Naive thymus-derived CD4-positive, alpha-beta T cell (primary cell): ENCODE results near the gene VDAC1. TPM values are rescaled to one million over a fixed set of nuclear protein-coding genes. Genes with fewer than 3 reads are reported as not detected.

Experiments
- ATAC-seq: fragments of 150-1000 bp; cut with Tn5 transposase; 2 replicates; pipeline ENCODE4 v1.10.0; 2021; ENCODE audit warnings: mild to moderate bottlenecking, moderate library complexity
- CTCF ChIA-PET: fragments of 350-600 bp; sonication (Branson Sonifier 250); formaldehyde crosslinking; loops from one replicate; lab custom pipeline; 2021; ENCODE audit warnings: antibody characterized with exemption; lab: Charles Lee
- POLR2A ChIA-PET: fragments of 350-600 bp; sonication (Branson Sonifier 250); formaldehyde crosslinking; loops from one replicate; lab custom pipeline; 2021; ENCODE audit warnings: antibody characterized with exemption, inconsistent platforms; lab: Charles Lee
- DNase-seq, 9 donors: peaks; one replicate each; pipeline versions ENCODE4 v3.0.0 to v3.0.0-alpha.2; 2020 to 2022; ENCODE audit warnings: mixed read lengths in 1 of 9
- H3K27ac ChIP-seq: one replicate; pipeline ENCODE4 v1.7.0; 2013; ENCODE audit warnings: mild to moderate bottlenecking, low read depth, low read length, moderate library complexity
- H3K27me3 ChIP-seq, 2 donors: one replicate each; pipeline ENCODE4 v1.7.0; 2013; ENCODE audit warnings: low read length in 2 of 2, mild to moderate bottlenecking in 2 of 2, moderate library complexity in 2 of 2; ENCODE audit not compliant: control insufficient read depth in 2 of 2, insufficient read depth in 2 of 2
- H3K36me3 ChIP-seq, 3 experiments: 1 replicate in 2 of 3; 2 replicates in 1 of 3; pipeline ENCODE4 v1.7.0; 2013; ENCODE audit warnings: low read length in 3 of 3, mild to moderate bottlenecking in 3 of 3, moderate library complexity in 1 of 3; ENCODE audit not compliant: insufficient read depth in 3 of 3, control insufficient read depth in 2 of 3
- H3K4me1 ChIP-seq, 2 donors: one replicate each; pipeline ENCODE4 v1.7.0; 2013; ENCODE audit warnings: low read length in 2 of 2, mild to moderate bottlenecking in 2 of 2, moderate library complexity in 1 of 2; ENCODE audit not compliant: control insufficient read depth in 2 of 2, insufficient read depth in 2 of 2
- H3K4me3 ChIP-seq: 2 replicates; pipeline ENCODE4 v1.7.0; 2013; ENCODE audit warnings: mild to moderate bottlenecking, low read length
- H3K9me3 ChIP-seq, 3 experiments: 1 replicate in 2 of 3; 2 replicates in 1 of 3; pipeline ENCODE4 v1.7.0; 2013; ENCODE audit warnings: low read length in 3 of 3; ENCODE audit not compliant: control insufficient read depth in 2 of 3
- H3K27ac Mint-ChIP-seq, 9 donors: one replicate each; pipeline ENCODE4 v1.8.0; 2020 to 2022; ENCODE audit warnings: mixed read lengths in 9 of 9, mild to moderate bottlenecking in 8 of 9, moderate library complexity in 5 of 9, inconsistent platforms in 2 of 9
- H3K27me3 Mint-ChIP-seq, 5 donors: one replicate each; pipeline ENCODE4 v1.8.0; 2021 to 2022; ENCODE audit warnings: mixed read lengths in 5 of 5, mild to moderate bottlenecking in 1 of 5
- H3K36me3 Mint-ChIP-seq, 5 donors: one replicate each; pipeline ENCODE4 v1.8.0; 2020 to 2022; ENCODE audit warnings: mixed read lengths in 5 of 5, mild to moderate bottlenecking in 3 of 5, inconsistent platforms in 1 of 5
- H3K4me1 Mint-ChIP-seq, 7 donors: one replicate each; pipeline ENCODE4 v1.8.0; 2020 to 2022; ENCODE audit warnings: mixed read lengths in 7 of 7, mild to moderate bottlenecking in 3 of 7, inconsistent platforms in 1 of 7
- H3K4me3 Mint-ChIP-seq, 10 donors: one replicate each; pipeline ENCODE4 v1.8.0; 2020 to 2022; ENCODE audit warnings: mild to moderate bottlenecking in 10 of 10, mixed read lengths in 10 of 10, moderate library complexity in 6 of 10, inconsistent platforms in 2 of 10
- H3K9me3 Mint-ChIP-seq, 11 donors: one replicate each; pipeline ENCODE4 v1.8.0; 2020 to 2022; ENCODE audit warnings: mixed read lengths in 11 of 11, mild to moderate bottlenecking in 4 of 11, inconsistent platforms in 1 of 11, moderate library complexity in 1 of 11
- intact Hi-C, 2 donors: fragments of 100-400 bp; cut with micrococcal nuclease; formaldehyde crosslinking; loops; one replicate each; pipeline ENCODE4 v1.15.1; 2023
- polyA plus RNA-seq, 2 donors: library from polyadenylated mRNA; unstranded; fragments of 300-500 nt; fragmentation: Illumina TruSeq; gene quantifications; one replicate each; pipeline ENCODE4 v1.2.3, GENCODE V29; 2021
- total RNA-seq, 6 experiments: library from RNA in 5 of 6; stranded (reverse) in 5 of 6; gene quantifications; 1 replicate in 5 of 6; 2 replicates in 1 of 6; pipeline ENCODE4 v1.2.3 and lab custom pipeline; 2021 to 2026

VDAC1 gene, protein sequence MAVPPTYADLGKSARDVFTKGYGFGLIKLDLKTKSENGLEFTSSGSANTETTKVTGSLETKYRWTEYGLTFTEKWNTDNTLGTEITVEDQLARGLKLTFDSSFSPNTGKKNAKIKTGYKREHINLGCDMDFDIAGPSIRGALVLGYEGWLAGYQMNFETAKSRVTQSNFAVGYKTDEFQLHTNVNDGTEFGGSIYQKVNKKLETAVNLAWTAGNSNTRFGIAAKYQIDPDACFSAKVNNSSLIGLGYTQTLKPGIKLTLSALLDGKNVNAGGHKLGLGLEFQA
- total RNA-seq (100 to 1,000 TPM in 1 of 5 experiments, 10 to 100 TPM in 4; 37.8 to 259 (median 43.7) TPM), polyA plus RNA-seq (10 to 100 TPM; 66.9 to 75.0 TPM), total RNA-seq (lab: John Stamatoyannopoulos, UW) (43.7 reads per million, percentile 68 among the genes with 10 or more reads in this experiment)

DNA sequence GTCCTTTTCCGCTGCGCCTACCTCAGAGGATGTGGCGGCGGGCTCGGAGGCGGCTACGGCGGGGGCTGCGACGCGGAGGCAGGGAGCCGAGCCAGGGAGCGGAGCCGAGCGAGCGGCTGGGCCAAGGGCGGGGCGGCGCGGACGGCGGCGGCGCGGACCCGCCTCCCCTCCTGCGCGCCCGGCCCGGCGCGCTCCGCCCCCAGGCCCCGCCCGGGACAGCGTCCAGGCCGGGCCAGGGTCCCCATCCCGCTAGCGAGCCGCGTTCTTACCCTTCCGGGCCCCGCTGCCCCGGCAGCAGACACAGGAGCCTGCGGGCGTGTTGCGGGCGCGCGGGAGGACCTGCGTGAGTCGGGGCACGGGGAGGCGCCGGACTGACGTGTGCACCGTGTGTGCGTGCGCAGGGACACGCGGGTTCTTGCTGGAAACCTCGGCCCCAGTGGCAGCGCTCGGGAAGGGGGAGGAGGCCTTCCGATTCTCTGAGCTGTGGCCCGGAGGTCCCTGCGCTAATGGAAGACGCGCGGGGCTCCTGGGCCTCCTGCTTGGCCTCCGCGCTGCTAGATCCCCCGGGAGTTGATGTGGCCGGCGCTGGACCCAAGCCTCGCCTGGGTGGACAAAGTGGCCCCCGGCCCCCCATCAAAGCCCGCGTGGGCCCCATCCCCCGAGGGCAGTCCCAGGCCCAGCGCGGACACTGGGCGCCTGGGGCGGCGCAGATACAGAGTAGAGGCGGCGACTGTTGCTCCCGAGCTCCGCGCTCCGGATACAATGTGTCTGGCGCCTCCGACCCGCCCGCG is at the start of gene VDAC1:
Gene VDAC1, minus strand, starts transcription at position 350 of the 791 bp plus-strand sequence. CDS start 11,963 bp downstream, outside the sequence.
- CTCF ChIA-PET: interaction anchor here (0.6 to 1.0 kb wide), 3 partner anchors 47 to 285 kb away, joined by 3 to 5 read pairs (median 3); no protein-coding TSS in a partner anchor
- Mint-ChIP-seq H3K27ac (peak within 1 kb of the TSS; percentile 86 to 97 (median 96)), H3K4me3 (peak within 1 kb of the TSS; percentile 89 to 97 (median 92)), H3K9me3 (peaks cover 0 to 3% (median 0%) of the 10 kb centered on the region in 11 donors), H3K36me3 (peaks cover 0 to 11% (median 0%) of the 10 kb centered on the region in 5 donors), H3K27me3 (no peaks in the 10 kb centered on the region), H3K4me1 (peaks cover 24 to 47% (median 42%) of the 10 kb centered on the region in 7 donors)
- ATAC-seq: peak; percentile 85
- Histone ChIP-seq H3K9me3 (no peaks in the 10 kb centered on the region), H3K27me3 (no peaks in the 10 kb centered on the region), H3K4me3 (peak within 1 kb of the TSS; percentile 83), H3K4me1 (peaks cover 17 to 26% of the 10 kb centered on the region in 2 donors), H3K36me3 (peaks cover 0 to 5% (median 0%) of the 10 kb centered on the region in 3 experiments), H3K27ac (peak within 1 kb of the TSS; percentile 98)
- POLR2A ChIA-PET: interaction anchor here (0.7 to 2.2 kb wide), 20 partner anchors 10 to 733 kb away, joined by 3 to 10 read pairs (median 4); partner anchors contain the start of genes C5orf15, JADE2, PPP2CA and SKP1
- DNase-seq: peak; percentile 74 to 92 (median 89)
- intact Hi-C loops: loop anchor here (1.0 to 10.0 kb wide), 13 partner anchors 34 to 1258 kb away; partner anchors contain the start of genes C5orf15 (in 2 of the 2), PPP2CA (in 2 of the 2), UBE2B (in 2 of the 2) and C5orf24 (in 1 of the 2)

DNA sequence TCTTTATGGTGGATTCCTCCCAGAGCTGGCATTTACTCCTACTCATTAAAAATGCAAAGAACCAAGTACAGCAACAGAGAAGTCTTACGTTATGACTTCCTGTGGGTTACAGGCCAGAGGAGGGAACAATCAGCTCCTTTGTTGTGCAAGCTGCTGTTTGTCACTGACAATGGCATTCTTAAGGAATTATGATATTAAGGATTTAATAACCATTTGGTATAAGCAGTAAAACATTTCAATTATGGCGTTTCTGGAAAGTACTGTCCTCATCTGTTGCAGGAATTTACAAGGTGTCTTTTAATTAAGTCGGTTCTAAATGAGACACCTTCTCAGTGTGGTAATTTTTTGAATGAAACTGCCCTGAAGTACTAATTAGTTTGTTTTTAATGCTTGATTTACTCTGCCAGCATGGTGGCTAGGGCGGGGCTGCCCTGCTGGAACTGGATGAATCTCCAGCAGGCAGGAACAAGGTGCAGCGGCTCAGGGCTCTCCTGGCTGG is 49.1 kb upstream of the VDAC1 start:
- Histone ChIP-seq H3K4me1 (peaks cover 7 to 50% of the 10 kb centered on the region in 2 donors), H3K36me3 (no peaks in the 10 kb centered on the region), H3K9me3 (no peaks in the 10 kb centered on the region), H3K27ac (peak overlapping the region; percentile 58), H3K4me3 (no peak overlapping the region), H3K27me3 (no peaks in the 10 kb centered on the region)
- H3K27me3 Mint-ChIP-seq: no peaks in the 10 kb centered on the region
- DNase-seq: peak in 5 of 9 donors; percentile 25 to 42 (median 36)
- H3K4me3 Mint-ChIP-seq: peak overlapping the region; percentile 52 to 88 (median 74)
- no peaks in the 10 kb centered on the region for H3K36me3 Mint-ChIP-seq
- no peaks in the 10 kb centered on the region for H3K9me3 Mint-ChIP-seq
- ChIA-PET POLR2A (interaction anchor here (0.9 to 33.3 kb wide), 8 partner anchors 9 to 79 kb away, joined by 3 to 1333 read pairs (median 12); partner anchors contain the start of gene TCF7), CTCF (interaction anchor here (0.7 to 3.1 kb wide), 8 partner anchors 10 to 96 kb away, joined by 3 to 15 read pairs (median 4); no protein-coding TSS in a partner anchor)
- peak; percentile 78 for ATAC-seq
- H3K4me1 Mint-ChIP-seq: peaks cover 24 to 61% (median 46%) of the 10 kb centered on the region in 7 donors
- intact Hi-C loops: no loop called here
- H3K27ac Mint-ChIP-seq: peak overlapping the region; percentile 72 to 97 (median 90)

DNA sequence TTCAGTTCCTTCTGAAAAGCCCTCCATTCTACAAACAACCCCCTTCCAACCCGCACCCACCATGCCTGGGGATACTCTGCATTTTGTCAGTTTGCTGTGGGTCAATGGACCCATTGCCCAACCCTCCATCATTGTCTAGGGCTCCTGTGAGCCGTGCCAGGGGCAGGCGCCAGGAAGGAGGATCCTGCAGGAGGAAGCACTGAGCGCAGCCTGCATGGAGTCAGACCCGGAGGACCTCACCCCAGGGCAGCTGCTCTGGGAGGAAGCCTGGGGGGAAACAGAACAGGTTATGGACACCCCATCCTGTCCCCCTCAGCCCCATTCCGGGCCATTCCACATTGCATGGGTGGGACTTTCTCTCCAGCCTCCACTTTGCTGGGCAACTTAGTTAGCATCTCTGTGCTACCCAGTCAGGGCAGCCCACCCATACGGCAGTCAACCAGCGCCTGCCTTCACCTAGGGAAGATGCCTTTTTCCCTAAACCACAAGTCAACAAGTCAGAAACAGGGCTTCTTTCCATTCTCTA is 48.6 kb upstream of the VDAC1 start:
- H3K27ac Mint-ChIP-seq: peak overlapping the region; percentile 13 to 97 (median 90)
- POLR2A ChIA-PET: interaction anchor here (0.9 to 33.3 kb wide), 9 partner anchors 9 to 123 kb away, joined by 3 to 1333 read pairs (median 12); partner anchors contain the start of gene TCF7
- Histone ChIP-seq H3K27ac (peak overlapping the region; percentile 58), H3K27me3 (no peaks in the 10 kb centered on the region), H3K9me3 (no peaks in the 10 kb centered on the region), H3K36me3 (no peaks in the 10 kb centered on the region), H3K4me3 (no peak overlapping the region), H3K4me1 (peaks cover 7 to 50% of the 10 kb centered on the region in 2 donors)
- peak; percentile 24 for ATAC-seq
- no peaks in the 10 kb centered on the region for H3K36me3 Mint-ChIP-seq
- peak overlapping the region; percentile 52 to 88 (median 74) for H3K4me3 Mint-ChIP-seq
- no peaks in the 10 kb centered on the region for H3K9me3 Mint-ChIP-seq
- CTCF ChIA-PET: interaction anchor here (0.7 to 3.1 kb wide), 9 partner anchors 9 to 96 kb away, joined by 3 to 15 read pairs (median 4); no protein-coding TSS in a partner anchor
- no peaks in the 10 kb centered on the region for H3K27me3 Mint-ChIP-seq
- intact Hi-C loops: no loop called here
- H3K4me1 Mint-ChIP-seq: peaks cover 24 to 64% (median 50%) of the 10 kb centered on the region in 7 donors
- DNase-seq: no peak

DNA sequence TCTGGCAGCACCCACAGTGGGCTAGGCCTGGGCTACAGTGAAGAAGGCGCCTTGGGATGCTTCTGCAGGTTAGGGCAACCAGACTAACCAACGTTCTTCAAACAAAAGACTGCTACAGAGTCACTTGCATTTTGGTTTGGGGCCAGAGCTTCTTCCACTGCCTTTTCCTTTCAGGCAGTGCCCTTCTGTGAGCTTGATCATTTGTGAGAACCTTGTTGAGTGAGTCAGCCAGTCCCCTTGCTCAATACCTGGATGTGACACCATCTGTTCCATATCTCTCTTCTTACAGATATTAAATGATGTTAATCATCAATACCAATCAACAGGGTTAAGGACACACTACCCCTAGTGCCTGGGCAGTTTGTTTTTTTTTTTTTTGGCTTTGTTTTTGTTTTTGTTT is 46.5 kb upstream of the VDAC1 start:
- H3K4me1 ChIP-seq: peaks cover 7 to 61% of the 10 kb centered on the region in 2 donors
- peak overlapping the region in 3 of 10 donors; percentile 6 to 88 (median 47) for H3K4me3 Mint-ChIP-seq

DNA sequence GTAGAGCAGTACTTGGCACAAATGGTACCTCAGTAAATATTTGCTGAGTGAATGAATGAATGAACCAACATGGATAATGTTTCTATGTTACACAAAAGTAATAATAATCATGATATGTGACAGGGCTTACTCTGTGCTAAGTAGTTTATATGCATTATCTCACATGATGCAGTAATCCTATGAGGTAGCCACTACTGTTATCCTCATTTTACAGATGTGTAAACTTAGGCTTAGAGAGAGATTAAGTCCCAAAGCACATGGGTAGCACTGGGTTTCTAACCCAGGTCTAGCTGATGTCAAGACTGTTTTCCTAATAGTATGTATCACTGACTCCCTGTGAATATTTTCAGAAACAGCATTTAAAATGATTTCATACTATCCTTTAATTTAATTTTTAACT is 44.1 kb upstream of the VDAC1 start:
- ChIA-PET POLR2A (interaction anchor here (0.6 to 33.3 kb wide), 4 partner anchors 9 to 84 kb away, joined by 3 to 1333 read pairs (median 5); partner anchors contain the start of gene TCF7), CTCF (interaction anchor here (0.6 to 0.7 kb wide), 2 partner anchors 53 to 66 kb away, joined by 3 read pairs; no protein-coding TSS in a partner anchor)
- Mint-ChIP-seq H3K9me3 (no peaks in the 10 kb centered on the region), H3K4me3 (no peak overlapping the region), H3K27me3 (no peaks in the 10 kb centered on the region), H3K4me1 (peaks cover 25 to 78% (median 53%) of the 10 kb centered on the region in 7 donors), H3K36me3 (no peaks in the 10 kb centered on the region), H3K27ac (peak overlapping the region in 1 of 9 donors; percentile 75)
- intact Hi-C loops: no loop called here
- Histone ChIP-seq H3K4me1 (peaks cover 7 to 55% of the 10 kb centered on the region in 2 donors), H3K4me3 (no peak overlapping the region), H3K9me3 (no peaks in the 10 kb centered on the region), H3K27me3 (no peaks in the 10 kb centered on the region), H3K27ac (no peak overlapping the region), H3K36me3 (no peaks in the 10 kb centered on the region)
- DNase-seq (no peak), ATAC-seq (no peak)

More for the DNA sequence above, 46.5 kb upstream of the VDAC1 start:
- intact Hi-C loops: no loop called here
- no peaks in the 10 kb centered on the region for H3K27me3 Mint-ChIP-seq
- Histone ChIP-seq H3K36me3 (no peaks in the 10 kb centered on the region), H3K9me3 (no peaks in the 10 kb centered on the region), H3K4me3 (no peak overlapping the region), H3K27me3 (no peaks in the 10 kb centered on the region), H3K27ac (no peak overlapping the region)
- no peaks in the 10 kb centered on the region for H3K9me3 Mint-ChIP-seq
- ChIA-PET CTCF (interaction anchor here (0.6 to 2.5 kb wide), 5 partner anchors 11 to 52 kb away, joined by 3 to 17 read pairs (median 3); no protein-coding TSS in a partner anchor), POLR2A (interaction anchor here (0.6 to 33.3 kb wide), 11 partner anchors 11 to 473 kb away, joined by 3 to 1333 read pairs (median 7); partner anchors contain the start of gene TCF7)
- H3K4me1 Mint-ChIP-seq: peaks cover 29 to 80% (median 62%) of the 10 kb centered on the region in 7 donors
- ATAC-seq (no peak), DNase-seq (no peak)
- no peaks in the 10 kb centered on the region for H3K36me3 Mint-ChIP-seq
- H3K27ac Mint-ChIP-seq: peak overlapping the region in 8 of 9 donors; percentile 29 to 97 (median 68)
